Fibroblast of mammary gland (primary cell): ENCODE measurements around the gene SPRTN.

Source experiments
- DNase-seq: peaks from one replicate; pipeline ENCODE4 v3.0.0-alpha.2; 2010; ENCODE audit warnings: low read depth
- H3K4me3 ChIP-seq: 2 replicates; pipeline ENCODE4 v1.5.1; 2011; ENCODE audit warnings: low read depth, mild to moderate bottlenecking, low read length, moderate library complexity; ENCODE audit not compliant: control insufficient read depth
- CTCF ChIP-seq: conservative IDR thresholded peaks from 2 replicates; pipeline ENCODE4 v1.5.1; 2011; ENCODE audit warnings: low read depth, low read length, inconsistent platforms; ENCODE audit not compliant: control insufficient read depth, insufficient read depth

Gene SPRTN

GRCh38 chr1:231392389-231393131 lies 54.5 kb downstream of the SPRTN start:
- TF ChIP-seq CTCF: no peak
- H3K4me3 ChIP-seq: no peak overlapping the region
- no peak for DNase-seq

GRCh38 chr1:231393668-231394067 lies 55.6 kb downstream of the SPRTN start:
- H3K4me3 ChIP-seq: no peak overlapping the region
- no peak for DNase-seq
- no peak for TF ChIP-seq CTCF

- H3K4me3 ChIP-seq: peak overlapping the region; percentile 21
- TF ChIP-seq CTCF: no peak
- DNase-seq: peak; percentile 98
Measured at GRCh38 chr1:231395076-231395997, 57.2 kb downstream of the SPRTN start.

GRCh38 chr1:231395998-231396390 lies 57.9 kb downstream of the SPRTN start:
- no peak for DNase-seq
- no peak for TF ChIP-seq CTCF
- no peak overlapping the region for H3K4me3 ChIP-seq

GRCh38 chr1:231396643-231397042 lies 58.5 kb downstream of the SPRTN start:
- TF ChIP-seq CTCF: no peak
- H3K4me3 ChIP-seq: no peak overlapping the region
- peak; percentile 57 for DNase-seq

GRCh38 chr1:231397886-231398671 lies 60.0 kb downstream of the SPRTN start:
- DNase-seq: no peak

More at GRCh38 chr1:231397886-231398671, 60.0 kb downstream of the SPRTN start:
- TF ChIP-seq CTCF: no peak
- H3K4me3 ChIP-seq: no peak overlapping the region
